Activated CD4-positive, alpha-beta T cell treated with anti-CD3 and anti-CD28 coated beads, Interleukin-2, amount 50 U/mL, for 1 hour (primary cell): ENCODE results near the gene MMP15.
"Not testable (repeated sequence)": the region's sequence is repeated elsewhere in the genome, so short reads cannot be mapped to it uniquely, and the experiment has no call there.

ENCODE experiments used
- DNase-seq: peaks from one replicate; pipeline ENCODE4 v3.0.0-alpha.2; 2020

The MMP15 gene

DNA sequence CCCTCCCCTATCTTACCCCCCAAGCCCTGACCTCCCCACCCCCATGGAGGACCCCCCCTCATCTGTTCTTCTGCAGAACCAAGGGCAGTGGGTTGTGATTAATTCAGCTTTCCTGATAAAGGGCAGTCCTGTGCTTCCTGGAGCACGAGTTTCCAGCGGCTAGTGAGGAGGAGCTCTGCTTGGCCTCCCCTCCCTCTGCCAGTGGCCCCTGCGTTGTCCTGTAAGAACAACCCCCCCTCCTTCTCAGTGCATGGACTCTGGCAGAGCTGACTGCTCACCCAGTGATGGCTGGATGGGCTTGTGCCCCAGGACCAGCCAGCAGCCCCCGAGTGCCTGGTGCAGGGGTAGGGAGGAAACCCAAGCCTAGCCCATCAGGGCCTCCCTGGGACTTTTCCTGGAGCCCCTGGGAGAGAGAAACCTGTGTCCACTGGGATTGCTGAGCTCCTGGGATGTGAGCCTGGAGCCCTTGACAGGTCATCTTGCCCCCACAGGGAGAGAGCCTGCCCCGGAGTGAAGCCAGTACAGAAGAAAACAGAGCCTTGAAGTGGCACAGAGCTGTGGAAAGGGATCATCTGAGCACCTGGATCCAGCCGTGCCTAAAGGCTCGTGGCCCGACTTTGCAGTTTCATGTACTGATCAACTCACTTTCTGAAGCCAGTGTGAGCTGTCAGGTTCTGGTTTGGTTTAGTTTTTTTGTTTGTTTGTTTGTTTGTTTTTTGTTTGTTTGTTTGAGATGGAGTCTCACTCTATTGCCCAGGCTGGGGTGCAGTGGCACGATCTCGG is 26.5 kb downstream of the MMP15 start:
- no peak for DNase-seq

DNA sequence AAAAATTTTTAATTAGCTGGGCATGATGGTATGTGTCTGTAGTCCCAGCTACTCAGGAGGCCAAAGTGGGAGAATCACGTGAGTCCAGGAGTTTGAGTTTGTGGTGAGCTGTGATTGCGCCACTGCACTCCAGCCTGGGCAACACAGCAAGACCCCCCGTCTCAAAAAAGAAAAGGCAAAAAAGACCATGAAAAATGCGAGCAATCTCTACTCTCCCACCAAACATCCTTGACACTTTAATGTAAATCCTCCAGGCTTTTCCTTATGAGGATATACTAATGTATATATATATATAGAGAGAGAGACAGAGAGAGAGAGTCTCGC is 28.1 kb downstream of the MMP15 start:
- DNase-seq = no peak

DNA sequence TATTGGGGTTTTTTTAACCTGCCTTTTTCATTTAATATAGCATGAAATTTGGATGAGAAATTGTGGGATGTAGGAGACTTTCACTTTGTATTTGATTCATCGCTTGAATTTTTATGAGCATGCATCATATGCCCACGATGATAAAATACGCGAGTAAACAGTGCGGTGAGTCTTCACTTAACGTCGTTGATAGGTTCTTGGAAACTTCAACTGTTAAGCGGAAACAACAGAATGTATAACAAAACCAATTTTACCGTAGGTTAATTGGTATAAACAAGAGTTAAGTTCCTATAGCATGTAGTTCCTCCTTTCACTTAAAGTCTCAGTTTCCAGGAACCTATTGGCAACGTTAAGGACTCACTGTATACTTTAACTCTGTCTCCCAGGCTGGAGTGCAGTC is 28.7 kb downstream of the MMP15 start:
- no peak for DNase-seq

DNA sequence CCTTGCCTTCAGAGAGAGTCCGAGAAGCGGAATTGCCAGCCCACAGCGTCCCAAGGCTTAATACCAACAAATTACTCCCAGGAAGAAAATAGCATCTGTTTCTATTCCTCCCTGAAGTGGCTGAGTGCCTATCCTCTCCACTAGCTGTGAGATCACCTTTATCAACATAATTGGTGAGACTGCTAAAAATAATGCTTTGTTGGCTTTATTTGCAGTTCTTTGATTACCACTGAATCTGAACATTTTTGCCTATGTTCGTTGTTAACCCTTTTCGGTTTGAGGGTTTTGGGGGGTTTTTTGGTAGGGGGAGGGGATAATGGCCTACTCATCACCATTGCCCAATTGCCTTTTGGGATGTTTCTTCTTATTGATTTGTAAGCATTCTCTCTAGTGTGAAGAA is 31.0 kb downstream of the MMP15 start:
- DNase-seq = no peak

DNA sequence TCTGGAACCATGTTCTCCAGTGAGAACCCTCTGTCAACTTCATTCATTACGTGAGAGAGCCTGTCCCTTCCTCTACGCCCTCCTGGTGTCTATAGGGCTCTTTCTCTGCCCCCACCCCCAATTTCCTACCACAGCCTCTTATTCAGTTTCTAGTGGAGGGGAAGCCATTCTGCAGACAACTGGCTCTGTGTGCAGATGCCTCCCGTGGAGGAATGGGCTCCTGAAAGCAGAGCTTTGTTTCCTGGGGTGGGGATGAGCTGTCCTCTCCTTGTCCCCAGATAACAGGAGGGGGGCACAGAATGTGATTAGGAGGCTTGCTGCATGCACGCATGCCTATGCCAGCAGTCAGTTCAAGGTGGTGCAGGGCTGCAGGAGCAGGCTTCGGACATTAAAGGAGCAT is 31.6 kb downstream of the MMP15 start:
- no peak for DNase-seq

DNA sequence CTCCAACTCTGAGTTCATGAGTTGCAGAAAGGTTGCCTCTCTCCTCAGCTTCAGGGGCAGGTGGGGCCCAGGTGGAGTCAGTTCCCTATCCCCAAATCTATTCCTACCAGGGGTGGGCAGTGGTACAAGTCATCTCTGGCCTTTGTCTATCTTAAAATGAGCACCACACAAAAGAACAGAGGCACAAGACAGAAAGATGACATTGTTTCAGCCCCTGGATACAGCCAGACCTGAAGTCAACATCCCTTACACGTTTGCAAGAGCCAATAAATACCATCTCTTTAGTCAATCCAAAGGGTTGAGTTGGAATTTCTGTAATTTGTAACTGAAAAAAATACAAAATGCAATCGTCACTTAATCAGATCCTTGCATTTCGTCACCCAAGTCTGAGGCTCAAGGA is 32.2 kb downstream of the MMP15 start:
- no peak for DNase-seq

DNA sequence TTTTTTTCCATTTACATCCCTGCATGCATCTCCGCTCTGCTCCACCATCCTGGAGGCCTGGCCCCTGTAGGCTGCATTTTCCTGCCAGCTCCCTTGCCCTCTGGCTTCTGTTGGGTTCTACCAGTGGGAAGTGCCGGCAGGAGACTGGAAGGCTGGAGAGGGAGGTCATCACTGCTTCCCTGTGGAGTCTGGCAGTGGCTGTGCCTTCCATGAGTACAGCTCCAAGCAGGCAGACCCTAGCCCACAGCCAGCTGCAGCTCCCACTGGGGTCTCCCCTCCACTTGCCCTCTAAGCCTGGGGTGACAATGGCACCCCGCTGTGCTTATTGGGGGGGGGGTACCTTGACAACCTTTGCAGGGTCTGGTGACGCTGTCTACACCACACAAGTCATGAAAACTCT is 37.3 kb downstream of the MMP15 start:
- DNase-seq = no peak

DNA sequence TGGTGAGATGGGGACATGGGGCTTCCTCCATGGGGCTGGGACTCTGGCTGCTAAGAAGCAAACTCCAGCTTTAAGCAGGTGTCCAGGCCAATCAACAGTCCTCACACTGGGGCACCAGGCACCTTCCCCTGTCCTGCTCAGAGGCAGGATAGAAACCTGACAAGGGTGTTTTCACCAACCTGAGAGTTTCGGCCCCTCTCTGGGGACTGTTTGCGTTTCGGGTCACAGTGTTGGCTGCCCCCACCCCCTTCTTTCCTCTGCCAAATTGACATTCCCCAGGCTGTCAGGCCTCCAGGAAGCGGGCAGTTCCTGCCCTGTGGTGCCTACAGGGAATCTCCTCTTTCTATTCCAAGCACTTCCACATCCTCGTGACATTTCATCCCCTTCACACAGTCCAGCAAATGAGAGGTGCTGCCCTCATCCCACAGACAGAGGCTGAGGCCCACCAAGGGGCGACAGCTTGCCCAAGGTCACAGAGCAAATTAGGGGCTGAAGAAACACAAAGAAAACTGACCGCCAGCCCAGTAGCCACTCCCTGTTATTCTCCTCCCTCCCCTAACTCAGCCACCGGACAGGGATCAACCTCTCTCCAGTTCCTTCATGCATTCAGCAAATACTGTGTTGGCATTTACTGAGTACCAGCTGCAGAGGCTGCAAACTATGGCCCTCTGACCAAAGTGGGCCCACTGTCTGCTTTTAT is 38.0 kb downstream of the MMP15 start:
- no peak for DNase-seq

DNA sequence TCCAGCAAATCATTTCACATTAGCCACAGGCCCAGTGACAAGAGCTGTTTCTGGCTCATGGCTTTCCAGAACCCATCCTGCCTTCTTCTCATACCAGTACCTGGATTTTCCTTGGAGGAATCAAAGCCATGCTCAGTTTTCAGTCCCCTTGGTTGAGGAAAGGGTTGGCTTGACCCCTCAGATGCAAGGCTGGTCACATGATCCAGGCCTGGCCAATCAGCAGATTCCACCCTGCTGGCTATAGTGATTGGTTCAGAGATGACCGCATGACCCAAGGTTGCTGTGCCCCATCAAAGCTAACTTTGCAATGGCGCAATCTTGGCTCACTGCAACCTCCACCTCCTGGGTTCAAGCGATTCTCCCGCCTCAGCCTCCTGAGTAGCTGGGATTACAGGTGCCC is 45.0 kb downstream of the MMP15 start:
- DNase-seq = no peak

DNA sequence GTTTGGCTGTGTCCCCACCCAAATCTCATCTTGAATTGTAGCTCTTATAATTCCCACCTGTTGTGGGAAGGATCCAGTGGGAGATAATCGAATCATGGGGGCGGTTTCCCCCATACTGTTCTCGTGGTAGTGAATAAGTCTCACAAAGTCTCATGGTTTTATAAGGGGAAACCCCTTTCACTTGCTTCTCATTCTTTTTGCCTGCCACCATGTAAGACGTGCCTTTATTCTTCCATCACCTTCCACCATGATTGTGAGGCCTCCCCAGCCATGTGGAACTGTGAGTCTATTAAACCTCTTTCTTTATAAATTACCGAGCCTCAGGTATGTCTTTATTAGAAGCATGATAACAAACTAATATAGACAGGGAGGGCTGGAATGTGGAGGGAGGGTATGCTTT is 46.6 kb downstream of the MMP15 start:
- DNase-seq = not testable (repeated sequence)

DNA sequence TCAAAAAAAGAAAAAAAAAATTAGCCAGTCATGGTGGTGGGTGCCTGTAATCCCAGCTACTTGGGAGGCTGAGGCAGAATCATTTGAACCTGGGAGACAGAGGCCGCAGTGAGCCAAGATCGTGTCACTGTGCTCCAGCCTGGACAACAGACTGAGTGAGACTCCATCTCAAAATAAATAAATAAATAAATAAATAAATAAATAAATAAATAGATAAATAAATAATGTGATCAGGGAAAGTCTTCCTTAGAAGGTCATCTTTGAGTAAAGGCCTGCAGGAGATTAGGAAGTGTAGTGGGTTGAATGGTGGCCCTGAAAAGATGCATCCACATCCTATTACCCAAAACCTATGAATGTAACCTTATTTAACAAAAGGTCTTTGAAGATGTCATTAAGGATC is 47.5 kb downstream of the MMP15 start:
- DNase-seq = not testable (repeated sequence)

DNA sequence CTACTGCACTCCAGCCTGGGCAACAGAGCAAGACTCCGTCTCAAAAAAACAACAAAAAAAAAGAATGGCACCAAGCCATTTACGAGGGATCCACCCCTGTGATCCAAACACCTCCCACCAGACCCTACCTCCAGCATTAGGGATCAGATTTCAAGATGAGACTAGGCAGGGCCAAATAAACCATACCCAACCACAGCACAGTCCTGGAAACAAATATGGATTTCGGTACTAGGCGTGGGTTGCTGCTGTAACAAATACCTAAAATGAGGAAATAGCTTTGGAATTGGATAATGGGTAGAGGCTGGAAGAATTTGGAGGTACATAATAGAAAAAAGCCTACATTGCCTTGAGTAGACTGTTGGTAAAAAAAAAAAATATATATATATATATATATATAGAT is 49.1 kb downstream of the MMP15 start:
- no peak for DNase-seq

DNA sequence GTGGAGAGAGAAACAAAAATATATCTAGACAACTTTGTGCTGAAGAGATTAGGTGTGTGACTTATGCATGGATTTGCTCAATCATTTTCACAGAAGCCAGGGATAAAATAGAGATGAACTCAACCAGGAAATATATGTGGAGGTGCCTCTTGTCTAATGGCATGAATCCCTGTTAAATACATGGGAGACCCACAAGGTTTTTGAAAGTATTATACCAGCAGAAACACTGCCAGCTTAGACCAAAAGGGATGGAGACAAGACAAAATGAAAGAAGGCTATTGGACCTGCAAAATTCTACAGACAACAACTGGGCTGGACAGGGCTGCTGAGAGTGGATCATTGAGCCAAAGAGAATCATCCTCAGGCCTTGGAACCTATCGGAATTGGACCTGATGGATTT is 51.0 kb downstream of the MMP15 start:
- no peak for DNase-seq

DNA sequence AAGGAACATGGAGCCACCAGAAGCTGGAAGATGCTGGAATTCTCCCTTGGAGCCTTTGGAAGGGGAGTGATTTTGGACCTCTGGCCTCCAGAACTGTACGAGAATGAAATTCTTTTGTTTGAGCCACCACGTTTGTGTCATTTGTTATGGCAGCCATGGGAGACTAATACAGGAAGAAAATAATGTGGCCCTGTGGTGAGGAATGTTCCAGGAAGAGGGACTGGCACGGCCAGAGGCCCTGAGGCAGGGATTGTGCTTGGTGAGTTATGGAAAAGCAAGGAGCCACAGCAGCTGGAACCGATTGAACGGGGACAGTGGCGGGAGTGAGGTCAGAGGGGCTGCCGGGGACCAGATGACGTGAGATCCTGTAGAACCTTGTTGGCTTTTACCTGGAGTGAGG is 52.2 kb downstream of the MMP15 start:
- DNase-seq = no peak

DNA sequence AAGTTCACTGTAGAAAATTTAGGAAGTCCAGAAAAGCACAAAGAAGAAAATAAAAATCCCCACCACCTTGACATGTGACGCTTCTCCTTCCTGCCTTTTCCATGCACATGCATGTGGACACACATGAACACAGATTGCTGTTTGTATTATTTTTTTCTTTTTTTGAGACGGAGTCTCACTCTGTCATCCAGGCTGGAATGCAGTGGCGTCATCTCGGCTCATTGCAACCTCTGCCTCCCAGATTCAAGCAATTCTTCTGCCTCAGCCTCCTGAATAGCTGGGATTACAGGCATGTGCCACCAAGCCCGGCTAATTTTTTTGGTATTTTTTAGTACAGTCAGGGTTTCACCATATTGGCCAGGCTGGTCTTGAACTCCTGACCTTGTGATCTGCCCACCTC is 55.1 kb downstream of the MMP15 start:
- not testable (repeated sequence) for DNase-seq

DNA sequence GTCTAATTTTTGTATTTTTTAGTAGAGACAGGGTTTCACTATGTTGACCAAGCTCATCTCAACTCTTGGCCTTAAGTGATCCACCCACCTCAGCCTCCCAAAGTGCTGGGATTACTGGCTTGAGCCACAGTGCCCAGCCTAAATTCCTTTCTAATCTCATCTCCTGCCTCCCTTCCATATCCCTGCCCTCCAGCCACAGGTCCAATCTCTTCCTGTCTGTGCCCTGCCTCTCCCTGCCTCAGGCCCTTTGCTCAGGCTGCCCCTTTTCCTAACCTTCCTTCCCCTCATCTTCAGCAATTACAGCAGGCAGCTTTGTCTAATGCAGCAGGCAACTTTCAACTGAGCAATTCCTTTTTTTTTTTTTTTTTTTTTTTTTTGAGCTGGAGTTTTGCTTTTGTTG is 56.8 kb downstream of the MMP15 start:
- DNase-seq = no peak

DNA sequence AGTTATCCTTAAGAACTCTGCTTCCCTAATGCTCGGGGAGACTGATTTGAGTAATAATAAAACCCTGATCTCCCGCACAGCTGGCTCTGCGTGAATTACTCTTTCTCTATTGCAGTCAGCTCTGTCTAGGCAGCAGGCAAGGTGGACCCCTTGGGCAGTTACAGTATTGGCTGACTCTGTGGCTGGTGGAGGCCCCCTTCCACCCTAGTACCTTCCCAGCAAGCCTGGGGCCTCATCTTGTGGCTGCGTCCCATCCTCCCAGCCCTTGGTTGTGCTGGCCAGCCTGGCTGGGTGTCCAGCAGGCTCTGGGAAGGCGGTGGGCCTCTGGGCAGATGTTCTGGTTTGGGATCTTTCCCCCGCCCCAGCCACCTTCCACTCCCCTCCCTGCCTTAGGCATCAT is 59.1 kb downstream of the MMP15 start:
- DNase-seq = no peak

DNA sequence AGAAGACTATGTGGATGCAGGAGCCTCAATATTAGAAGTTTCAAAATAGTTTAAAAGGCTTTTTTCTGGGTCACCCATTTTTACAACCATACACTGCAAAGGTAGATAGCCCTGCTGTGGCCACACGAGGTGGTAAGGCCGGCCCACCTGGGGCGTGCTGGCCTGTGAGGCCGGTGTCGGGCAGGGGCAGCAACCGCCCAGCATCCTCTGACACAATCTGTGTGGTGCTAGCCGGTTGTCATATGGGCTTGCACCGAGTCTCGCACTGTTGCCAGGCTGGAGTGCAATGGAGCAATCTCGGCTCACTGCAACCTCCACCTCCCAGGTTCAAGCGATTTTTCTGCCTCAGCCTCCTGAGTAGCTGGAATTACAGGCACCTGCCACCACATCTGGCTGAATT is 59.6 kb downstream of the MMP15 start:
- no peak for DNase-seq

DNA sequence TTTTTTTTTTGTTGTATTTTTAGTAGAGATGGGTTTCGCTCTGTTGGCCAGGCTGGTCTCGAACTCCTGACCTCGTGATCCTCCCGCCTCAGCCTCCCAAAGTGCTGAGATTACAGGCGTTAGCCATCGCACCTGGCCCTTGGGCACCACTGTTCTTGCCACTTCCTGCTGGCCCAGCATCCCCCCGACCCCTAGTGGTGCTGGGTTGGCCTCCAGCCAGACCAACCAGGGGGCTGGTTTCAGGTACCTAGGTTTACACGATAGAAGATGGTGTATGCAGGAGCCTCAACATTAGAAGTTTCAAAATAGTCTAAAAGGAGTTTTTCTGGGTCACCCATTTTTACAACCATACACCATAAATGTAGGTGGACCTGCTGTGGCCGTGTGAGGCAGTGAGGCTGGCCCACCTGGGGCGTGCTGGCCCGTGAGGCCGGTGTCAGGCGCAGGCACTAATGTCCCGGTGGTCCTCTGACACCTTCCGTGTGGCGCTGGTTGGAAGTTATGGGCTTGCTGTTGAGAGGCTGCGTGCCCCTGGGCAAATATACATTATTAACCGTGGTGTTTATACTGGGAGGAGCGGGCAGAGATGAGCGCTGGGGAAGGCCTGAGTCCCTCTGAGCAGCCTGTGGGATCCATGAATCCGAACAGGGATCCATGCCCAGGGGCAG is 60.2 kb downstream of the MMP15 start:
- no peak for DNase-seq

DNA sequence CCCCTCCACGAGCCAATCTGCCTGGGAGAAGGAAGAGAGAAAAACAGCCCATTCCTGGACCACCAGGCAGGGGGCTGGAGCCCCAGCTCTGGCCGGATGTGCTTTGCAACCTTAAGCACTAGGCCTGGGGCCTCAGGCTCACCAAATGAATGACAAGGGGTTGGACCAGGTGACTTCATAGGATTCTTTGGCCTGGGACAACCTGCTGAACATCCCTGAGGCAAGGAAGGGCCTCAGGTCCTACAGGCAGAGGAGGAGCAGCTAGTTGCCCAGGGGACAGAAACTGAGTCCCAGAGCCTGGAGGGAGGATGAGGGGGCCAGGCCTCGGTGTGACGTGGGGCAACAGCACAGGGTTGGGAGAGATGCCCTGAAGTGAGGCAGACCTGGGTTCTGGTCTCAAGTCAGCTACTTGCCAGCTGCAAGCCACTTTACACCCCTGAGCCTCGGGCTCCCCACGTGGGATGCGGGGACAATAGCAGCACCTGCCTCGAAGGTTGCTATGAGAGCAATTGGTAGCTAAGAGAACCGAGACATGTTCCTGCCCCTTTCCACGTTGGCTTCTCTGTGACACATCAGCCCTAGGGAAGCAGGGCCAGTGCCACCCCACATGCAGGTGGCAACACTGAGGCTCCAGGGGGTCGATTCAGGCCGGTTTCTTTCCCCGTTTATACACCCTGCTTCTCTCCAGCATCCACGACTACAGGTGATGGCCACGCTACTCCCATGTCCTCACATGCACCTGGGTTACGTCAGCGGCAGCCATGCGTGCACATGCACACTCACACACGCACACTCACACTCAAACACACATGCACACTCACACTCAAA is 61.0 kb downstream of the MMP15 start:
- no peak for DNase-seq

DNA sequence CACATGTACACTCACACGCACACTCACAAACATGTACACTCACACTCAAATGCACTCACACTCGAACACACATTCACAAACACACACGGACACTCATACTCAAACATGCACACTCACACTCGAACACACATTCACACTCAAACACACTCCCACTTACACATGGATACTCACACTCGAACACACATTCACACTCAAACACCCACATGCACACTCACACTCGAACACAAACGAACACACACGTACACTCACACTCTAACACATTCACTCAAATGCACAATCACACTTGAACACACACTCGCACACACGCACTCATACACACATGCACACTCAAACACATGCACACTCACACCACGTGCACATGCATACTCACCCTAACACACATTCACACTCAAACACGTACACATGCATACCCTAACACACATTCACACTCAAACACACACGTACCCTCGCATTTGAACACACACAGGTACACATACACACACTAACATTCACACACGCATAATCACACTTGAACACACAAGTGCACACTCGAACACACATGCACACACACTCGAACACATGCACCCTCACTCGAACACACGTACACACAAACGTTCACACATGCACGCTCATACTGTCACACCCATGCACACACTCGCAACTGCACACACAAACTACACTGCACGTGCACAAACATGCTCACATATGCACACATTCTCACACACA is 61.8 kb downstream of the MMP15 start:
- DNase-seq = no peak

DNA sequence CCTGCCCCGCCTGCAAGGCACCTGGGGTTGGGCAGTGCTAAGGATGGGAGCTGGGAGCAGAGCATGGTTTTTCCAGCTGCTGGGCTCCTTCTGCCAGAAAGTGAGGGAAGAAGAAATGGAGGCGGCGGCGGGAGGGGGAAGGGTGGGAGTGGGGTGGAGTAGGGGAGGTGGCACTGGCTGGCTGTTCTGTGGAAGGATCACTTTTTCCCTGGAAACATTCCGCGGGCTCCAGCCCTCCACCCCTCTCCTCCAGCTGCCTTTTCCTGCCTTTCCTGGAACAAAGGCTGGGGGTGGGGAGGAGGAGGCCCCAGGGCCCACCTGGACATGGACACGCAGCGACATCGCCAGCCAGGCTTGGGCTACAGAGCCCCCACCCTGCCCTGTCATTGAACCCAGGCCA is 62.5 kb downstream of the MMP15 start:
- no peak for DNase-seq

DNA sequence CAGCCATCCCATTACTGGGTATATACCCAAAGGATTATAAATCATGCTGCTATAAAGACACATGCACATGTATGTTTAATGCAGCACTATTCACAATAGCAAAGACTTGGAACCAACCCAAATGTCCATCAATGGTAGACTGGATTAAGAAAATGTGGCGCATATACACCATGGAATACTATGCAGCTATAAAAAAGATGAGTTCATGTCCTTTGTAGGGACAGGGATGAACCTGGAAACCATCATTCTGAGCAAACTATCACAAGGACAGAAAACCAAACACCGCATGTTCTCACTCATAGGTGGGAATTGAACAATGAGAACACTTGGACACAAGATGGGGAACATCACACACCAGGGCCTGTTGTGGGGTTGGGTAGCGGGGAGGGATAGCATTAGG is 64.8 kb downstream of the MMP15 start:
- DNase-seq = not testable (repeated sequence)
